Fibroblast of mammary gland (primary cell): ENCODE results near the gene DKC1.
A peak's percentile ranks its signal among the peaks of the same experiment; 100 is the strongest.

Source experiments
- DNase-seq: peaks from one replicate; pipeline ENCODE4 v3.0.0-alpha.2; 2010; ENCODE audit warnings: low read depth
- H3K4me3 ChIP-seq: 2 replicates; pipeline ENCODE4 v1.5.1; 2011; ENCODE audit warnings: low read depth, mild to moderate bottlenecking, low read length, moderate library complexity; ENCODE audit not compliant: control insufficient read depth
- TF ChIP-seq, protein P1 (sequence below): conservative IDR thresholded peaks from 2 replicates; pipeline ENCODE4 v1.5.1; 2011; ENCODE audit warnings: low read depth, low read length, inconsistent platforms; ENCODE audit not compliant: control insufficient read depth, insufficient read depth

DKC1 gene

DNA sequence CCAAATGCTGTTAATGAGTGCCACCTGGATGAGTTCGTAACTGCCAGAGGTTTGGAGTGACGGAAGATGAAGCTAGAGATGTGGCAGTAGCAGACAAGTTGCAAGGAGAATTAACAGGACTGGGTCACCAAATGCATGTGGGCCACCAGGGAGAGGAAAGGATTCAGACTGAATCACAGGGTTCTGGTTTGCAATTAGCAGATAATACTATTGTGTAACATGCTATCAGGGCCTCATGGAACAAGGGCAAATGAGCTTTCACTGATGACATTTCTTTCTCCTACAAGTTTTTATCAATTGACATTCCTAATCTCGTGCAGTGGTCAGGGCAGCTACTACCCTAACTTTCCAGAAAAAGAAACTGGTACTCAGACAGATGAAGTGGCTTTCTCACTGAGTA, 33.2 kb upstream of the DKC1 start:
- TF ChIP-seq, protein P1, sequence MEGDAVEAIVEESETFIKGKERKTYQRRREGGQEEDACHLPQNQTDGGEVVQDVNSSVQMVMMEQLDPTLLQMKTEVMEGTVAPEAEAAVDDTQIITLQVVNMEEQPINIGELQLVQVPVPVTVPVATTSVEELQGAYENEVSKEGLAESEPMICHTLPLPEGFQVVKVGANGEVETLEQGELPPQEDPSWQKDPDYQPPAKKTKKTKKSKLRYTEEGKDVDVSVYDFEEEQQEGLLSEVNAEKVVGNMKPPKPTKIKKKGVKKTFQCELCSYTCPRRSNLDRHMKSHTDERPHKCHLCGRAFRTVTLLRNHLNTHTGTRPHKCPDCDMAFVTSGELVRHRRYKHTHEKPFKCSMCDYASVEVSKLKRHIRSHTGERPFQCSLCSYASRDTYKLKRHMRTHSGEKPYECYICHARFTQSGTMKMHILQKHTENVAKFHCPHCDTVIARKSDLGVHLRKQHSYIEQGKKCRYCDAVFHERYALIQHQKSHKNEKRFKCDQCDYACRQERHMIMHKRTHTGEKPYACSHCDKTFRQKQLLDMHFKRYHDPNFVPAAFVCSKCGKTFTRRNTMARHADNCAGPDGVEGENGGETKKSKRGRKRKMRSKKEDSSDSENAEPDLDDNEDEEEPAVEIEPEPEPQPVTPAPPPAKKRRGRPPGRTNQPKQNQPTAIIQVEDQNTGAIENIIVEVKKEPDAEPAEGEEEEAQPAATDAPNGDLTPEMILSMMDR, result no peak
- DNase-seq, result no peak
- H3K4me3 ChIP-seq, result no peak overlapping the region

DNA sequence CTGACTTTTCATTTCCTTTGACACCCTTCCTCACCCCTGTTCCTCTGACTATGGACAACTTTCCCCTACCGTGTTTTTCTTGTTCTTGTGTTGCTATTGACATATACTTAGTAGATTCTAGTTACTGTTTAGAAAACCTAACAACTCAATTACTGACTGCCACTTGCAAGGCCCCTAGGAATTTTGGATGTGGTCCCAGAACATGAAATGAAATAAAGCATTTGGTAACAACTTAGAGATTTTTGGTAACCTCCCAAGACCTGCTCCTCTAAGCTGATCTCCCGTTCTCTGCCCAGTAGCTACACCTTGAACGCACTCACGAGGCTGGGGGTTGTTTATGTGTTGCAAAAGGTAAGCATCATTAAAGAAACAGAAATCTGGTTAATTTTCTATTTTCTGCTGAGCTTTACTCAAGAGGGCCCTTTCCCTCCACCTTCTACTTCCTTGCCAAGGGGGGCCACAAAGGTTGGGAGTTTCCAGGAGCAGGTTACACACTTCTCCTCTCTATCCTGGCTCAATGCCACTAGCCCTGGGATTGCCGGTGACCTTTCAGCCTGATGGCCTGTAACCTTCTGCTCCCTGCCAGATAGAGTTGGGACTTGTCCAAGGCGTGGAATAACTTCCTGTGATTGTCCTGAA, 32.3 kb upstream of the DKC1 start:
- peak; percentile 78 for DNase-seq
- TF ChIP-seq, protein P1, result no peak

DNA sequence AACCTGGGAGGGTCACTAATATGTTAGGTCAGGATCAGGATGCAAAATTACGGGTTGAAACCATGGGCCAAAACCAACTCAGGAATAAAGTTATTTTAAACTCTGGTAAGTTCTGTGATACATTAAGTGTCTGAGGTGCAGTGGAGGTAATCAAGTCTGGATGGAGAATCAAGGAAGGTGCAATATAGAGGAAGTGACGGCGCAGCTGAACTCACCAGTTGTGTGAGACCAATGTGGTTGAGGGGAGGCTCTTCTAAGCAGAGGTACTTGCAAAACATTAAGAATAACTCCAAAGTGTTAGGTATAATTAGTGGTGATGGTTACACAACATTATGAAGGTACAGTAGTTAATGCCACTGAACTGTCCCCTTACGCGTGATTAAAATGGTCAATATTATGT, 31.5 kb upstream of the DKC1 start:
- DNase-seq, result no peak
- TF ChIP-seq, protein P1, result no peak
- H3K4me3 ChIP-seq, result no peak overlapping the region

More for the DNA sequence above, 32.3 kb upstream of the DKC1 start:
- no peak overlapping the region for H3K4me3 ChIP-seq

DNA sequence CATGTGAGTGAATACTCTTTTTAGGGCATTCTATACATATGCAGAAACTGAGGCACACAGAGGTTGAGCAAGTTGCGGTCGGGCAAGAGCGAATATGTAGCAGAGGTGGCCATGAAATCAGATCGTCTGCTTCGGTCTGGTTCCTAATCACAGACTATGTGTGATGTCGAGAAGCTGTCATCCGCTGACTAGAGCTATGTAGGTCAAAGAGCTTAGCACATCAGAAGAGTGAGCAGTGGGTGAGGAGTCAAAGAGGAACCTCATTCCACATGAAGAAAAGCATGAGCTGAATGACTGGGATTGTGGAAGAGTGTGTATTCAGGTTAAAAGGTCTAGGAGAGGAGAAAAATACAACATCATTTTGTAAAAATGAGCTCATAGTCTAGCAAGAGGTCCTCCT, 30.8 kb upstream of the DKC1 start:
- DNase-seq, result peak; percentile 70
- TF ChIP-seq, protein P1, result no peak
- H3K4me3 ChIP-seq, result no peak overlapping the region

DNA sequence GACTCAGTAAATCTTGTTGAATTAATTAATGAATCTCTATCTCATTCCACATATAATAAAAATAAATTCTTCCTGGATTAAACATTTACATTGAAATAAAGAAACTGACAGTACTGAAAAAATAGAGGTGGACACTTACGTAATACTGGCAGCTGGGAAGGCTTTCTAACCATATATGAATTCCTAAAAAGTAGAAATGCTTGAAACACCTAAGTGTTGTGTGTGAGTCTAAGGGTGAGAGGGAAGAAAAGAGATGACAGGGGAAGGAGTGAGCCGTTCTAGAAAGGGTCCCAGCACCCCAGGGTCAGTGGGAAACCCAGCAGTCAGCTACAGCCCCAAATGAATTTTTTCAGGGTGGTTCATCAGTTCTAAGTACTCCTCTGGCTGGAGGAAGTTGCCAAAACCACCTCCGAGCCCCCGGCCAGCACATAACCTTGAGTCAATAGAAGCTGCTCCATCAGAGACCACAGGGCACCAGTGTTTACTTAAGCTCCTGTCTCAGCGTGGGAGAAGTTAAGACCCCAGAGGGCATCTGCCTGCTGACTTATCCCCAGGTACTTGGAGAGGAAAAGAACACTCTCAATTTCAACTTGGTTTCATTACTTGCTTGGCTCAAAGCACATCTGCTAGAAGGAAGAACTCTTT, 30.1 kb upstream of the DKC1 start:
- TF ChIP-seq, protein P1, result no peak
- no peak overlapping the region for H3K4me3 ChIP-seq
- DNase-seq, result peak; percentile 77

DNA sequence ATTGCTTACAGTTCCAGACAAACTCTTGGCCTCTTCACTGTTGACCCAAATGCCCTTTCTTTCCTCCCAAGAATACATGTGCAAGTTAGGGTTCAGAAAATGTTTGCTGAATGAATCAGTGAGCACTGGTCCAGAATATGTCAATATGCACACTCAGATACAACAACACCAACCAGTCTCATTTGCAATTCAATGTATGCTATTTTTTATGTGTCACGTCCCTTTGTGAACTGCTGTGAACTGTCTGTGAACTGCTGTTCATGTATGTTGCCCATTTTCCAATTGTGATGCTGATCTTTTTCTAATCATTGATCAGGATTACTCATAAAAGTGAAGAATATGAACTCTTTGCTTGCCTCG, 29.6 kb upstream of the DKC1 start:
- H3K4me3 ChIP-seq, result no peak overlapping the region
- peak; percentile 76 for DNase-seq
- TF ChIP-seq, protein P1, result no peak
